DND-41 (cell line): ENCODE data around the gene RBM6.
A peak's percentile ranks its signal among the peaks of the same experiment; 100 is the strongest.

Source experiments
- ATAC-seq: fragments of 200-7000 bp; cut with Tn5 transposase; 3 replicates; pipeline ENCODE4 v1.9.1; 2021; ENCODE audit warnings: low read depth; ENCODE audit not compliant: insufficient read depth
- DNase-seq: peaks from one replicate; pipeline ENCODE4 v3.0.0-alpha.2; 2020
- H2AFZ ChIP-seq: 2 replicates; pipeline ENCODE4 v1.6.0; 2012; ENCODE audit warnings: low read depth, low read length
- H3K27ac ChIP-seq: 2 replicates; pipeline ENCODE4 v1.5.1; 2012; ENCODE audit warnings: low read length, inconsistent platforms
- H3K27me3 ChIP-seq: fragments of 200-600 bp; sonication (generic); 2 replicates; pipeline ENCODE4 v1.6.0; 2012; ENCODE audit warnings: low read length, mild to moderate bottlenecking, inconsistent platforms; ENCODE audit not compliant: insufficient read depth, poor library complexity
- H3K36me3 ChIP-seq: 2 replicates; pipeline ENCODE4 v1.5.1; 2012; ENCODE audit warnings: low read length, inconsistent platforms; ENCODE audit not compliant: insufficient read depth
- H3K4me1 ChIP-seq: 2 replicates; pipeline ENCODE4 v1.5.1; 2012; ENCODE audit warnings: mild to moderate bottlenecking, low read length; ENCODE audit not compliant: insufficient read depth
- H3K4me2 ChIP-seq: 2 replicates; pipeline ENCODE4 v1.6.0; 2012; ENCODE audit warnings: mild to moderate bottlenecking, moderate library complexity, low read length, inconsistent platforms; ENCODE audit not compliant: insufficient read depth
- H3K4me3 ChIP-seq, 2 experiments: fragments of 200-600 bp in 1 of 2; shearing (Covaris generic) in 1 of 2; 2 replicates each; pipeline ENCODE4 v1.5.1; 2012 to 2016; ENCODE audit warnings: inconsistent platforms in 2 of 2, low read length in 2 of 2, mild to moderate bottlenecking in 2 of 2, low read depth in 1 of 2, moderate library complexity in 1 of 2
- H3K79me2 ChIP-seq: 2 replicates; pipeline ENCODE4 v1.6.0; 2012; ENCODE audit warnings: low read length, inconsistent platforms; ENCODE audit not compliant: insufficient read depth
- H3K9ac ChIP-seq: 2 replicates; pipeline ENCODE4 v1.6.0; 2012; ENCODE audit warnings: low read depth, mild to moderate bottlenecking, inconsistent platforms, low read length, moderate library complexity
- H3K9me3 ChIP-seq: 2 replicates; pipeline ENCODE4 v1.5.1; 2012; ENCODE audit warnings: low read length, moderate library complexity, mild to moderate bottlenecking, inconsistent platforms; ENCODE audit not compliant: insufficient read depth, severe bottlenecking
- H4K20me1 ChIP-seq: 2 replicates; pipeline ENCODE4 v1.6.0; 2012; ENCODE audit warnings: low read length; ENCODE audit not compliant: insufficient read depth
- EZH2 ChIP-seq: IDR thresholded peaks from 3 replicates; pipeline ENCODE4 v1.6.1; 2012; ENCODE audit warnings: borderline replicate concordance, low read depth, mild to moderate bottlenecking, moderate library complexity, low read length, inconsistent platforms; ENCODE audit not compliant: severe bottlenecking
- TF ChIP-seq, protein P1 (sequence below): IDR thresholded peaks from 2 replicates; pipeline ENCODE4 v1.5.1; 2012; ENCODE audit warnings: borderline replicate concordance, low read length, moderate library complexity, mild to moderate bottlenecking; ENCODE audit not compliant: poor library complexity, severe bottlenecking; ENCODE audit errors: extremely low read depth

RBM6 gene

GRCh38 chr3:49898991-49899390, 41.0 kb upstream of the RBM6 start:
- Histone ChIP-seq H3K36me3 (no peaks in the 10 kb centered on the region), H3K4me2 (no peak overlapping the region), H3K79me2 (no peaks in the 10 kb centered on the region), H3K27me3 (no peaks in the 10 kb centered on the region), H3K9ac (no peak overlapping the region), H2AFZ (no peak overlapping the region), H3K4me1 (peaks cover 12% of the 10 kb centered on the region), H3K27ac (no peak overlapping the region), H3K9me3 (no peaks in the 10 kb centered on the region), H4K20me1 (no peaks in the 10 kb centered on the region), H3K4me3 (no peak overlapping the region)
- TF ChIP-seq, protein P1, sequence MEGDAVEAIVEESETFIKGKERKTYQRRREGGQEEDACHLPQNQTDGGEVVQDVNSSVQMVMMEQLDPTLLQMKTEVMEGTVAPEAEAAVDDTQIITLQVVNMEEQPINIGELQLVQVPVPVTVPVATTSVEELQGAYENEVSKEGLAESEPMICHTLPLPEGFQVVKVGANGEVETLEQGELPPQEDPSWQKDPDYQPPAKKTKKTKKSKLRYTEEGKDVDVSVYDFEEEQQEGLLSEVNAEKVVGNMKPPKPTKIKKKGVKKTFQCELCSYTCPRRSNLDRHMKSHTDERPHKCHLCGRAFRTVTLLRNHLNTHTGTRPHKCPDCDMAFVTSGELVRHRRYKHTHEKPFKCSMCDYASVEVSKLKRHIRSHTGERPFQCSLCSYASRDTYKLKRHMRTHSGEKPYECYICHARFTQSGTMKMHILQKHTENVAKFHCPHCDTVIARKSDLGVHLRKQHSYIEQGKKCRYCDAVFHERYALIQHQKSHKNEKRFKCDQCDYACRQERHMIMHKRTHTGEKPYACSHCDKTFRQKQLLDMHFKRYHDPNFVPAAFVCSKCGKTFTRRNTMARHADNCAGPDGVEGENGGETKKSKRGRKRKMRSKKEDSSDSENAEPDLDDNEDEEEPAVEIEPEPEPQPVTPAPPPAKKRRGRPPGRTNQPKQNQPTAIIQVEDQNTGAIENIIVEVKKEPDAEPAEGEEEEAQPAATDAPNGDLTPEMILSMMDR: no peak
- TF ChIP-seq EZH2: no peak
- DNase-seq (no peak), ATAC-seq (no peak)

DNA sequence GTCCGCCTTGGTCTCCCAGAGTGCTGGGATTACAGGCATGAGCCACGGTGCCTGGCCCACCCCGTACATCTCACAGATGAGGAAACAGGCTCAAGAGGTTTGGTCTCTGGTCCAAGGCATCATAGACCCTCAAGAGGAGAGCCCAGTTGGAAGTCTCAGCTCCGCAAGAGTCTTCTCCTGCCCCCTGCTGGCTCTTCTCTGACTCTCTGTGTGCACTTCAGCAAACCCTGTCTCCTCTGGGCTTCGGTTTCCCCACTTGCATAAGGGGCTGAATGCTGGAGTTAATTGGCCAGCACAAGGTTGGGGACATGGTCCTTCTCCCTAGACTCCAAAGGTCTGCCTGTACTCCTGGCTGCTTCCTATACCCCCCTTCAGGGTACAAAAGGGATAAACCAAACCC, 40.1 kb upstream of the RBM6 start:
- peak; percentile 28 for DNase-seq
- H2AFZ ChIP-seq: no peak overlapping the region

DNA sequence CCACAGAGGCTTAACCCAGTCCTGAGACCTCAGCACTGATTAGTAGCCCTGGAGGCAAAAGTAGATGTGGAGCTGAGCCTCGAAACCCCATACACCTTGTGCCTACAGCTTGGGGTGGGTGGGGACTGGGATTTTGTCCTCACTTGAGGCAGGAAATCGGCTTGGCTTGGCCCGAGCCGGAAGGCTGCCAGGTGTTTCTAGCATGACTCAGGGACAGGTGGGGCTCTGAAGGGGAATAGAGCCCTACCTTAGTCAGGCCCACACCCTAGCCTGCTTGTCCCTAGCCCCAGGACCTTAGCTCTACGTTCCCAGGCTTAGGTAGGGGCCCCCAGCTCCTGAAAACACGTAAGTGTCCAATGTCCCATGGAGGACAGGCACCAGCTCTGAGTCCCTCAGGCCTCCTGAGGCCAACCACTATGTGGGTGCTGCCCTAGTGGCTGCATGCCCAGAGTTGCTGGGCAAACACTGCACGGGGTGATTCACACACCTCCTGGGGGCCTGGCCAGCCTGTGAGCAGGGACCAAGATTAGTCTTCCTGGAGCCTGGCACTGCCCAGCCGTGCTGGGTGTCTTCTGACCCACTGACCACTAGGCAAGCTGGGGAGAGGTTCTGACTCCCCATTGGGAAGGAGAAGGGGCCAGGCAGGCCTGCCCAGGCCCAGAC, 39.3 kb upstream of the RBM6 start:
- ATAC-seq (no peak), DNase-seq (no peak)
- no peak overlapping the region for H3K4me2 ChIP-seq
- no peaks in the 10 kb centered on the region for H3K36me3 ChIP-seq
- no peak for TF ChIP-seq EZH2
- TF ChIP-seq, protein P1: no peak
- peaks cover 12% of the 10 kb centered on the region for H3K4me1 ChIP-seq
- no peak overlapping the region for H3K4me3 ChIP-seq
- H4K20me1 ChIP-seq: no peaks in the 10 kb centered on the region
- H3K27me3 ChIP-seq: no peaks in the 10 kb centered on the region
- no peaks in the 10 kb centered on the region for H3K9me3 ChIP-seq
- H3K27ac ChIP-seq: no peak overlapping the region
- no peak overlapping the region for H3K9ac ChIP-seq
- no peaks in the 10 kb centered on the region for H3K79me2 ChIP-seq
- no peak overlapping the region for H2AFZ ChIP-seq

More for the DNA sequence above, 40.1 kb upstream of the RBM6 start:
- Histone ChIP-seq H3K36me3 (no peaks in the 10 kb centered on the region), H3K9me3 (no peaks in the 10 kb centered on the region), H3K27ac (no peak overlapping the region), H3K4me2 (no peak overlapping the region), H3K4me1 (peaks cover 12% of the 10 kb centered on the region), H3K79me2 (no peaks in the 10 kb centered on the region), H3K27me3 (no peaks in the 10 kb centered on the region), H4K20me1 (no peaks in the 10 kb centered on the region), H3K9ac (no peak overlapping the region), H3K4me3 (no peak overlapping the region)
- TF ChIP-seq, protein P1: peak; percentile 53
- TF ChIP-seq EZH2: no peak
- ATAC-seq: no peak
